ENCODE results near the gene CCDC71L. TPM values are rescaled to one million over a fixed set of nuclear protein-coding genes. Genes with fewer than 3 reads are reported as not detected.

Gene CCDC71L
- total and polyA plus RNA-seq, 4 donors, result 8.5 to 47.6 (median 23.4) TPM

DNA sequence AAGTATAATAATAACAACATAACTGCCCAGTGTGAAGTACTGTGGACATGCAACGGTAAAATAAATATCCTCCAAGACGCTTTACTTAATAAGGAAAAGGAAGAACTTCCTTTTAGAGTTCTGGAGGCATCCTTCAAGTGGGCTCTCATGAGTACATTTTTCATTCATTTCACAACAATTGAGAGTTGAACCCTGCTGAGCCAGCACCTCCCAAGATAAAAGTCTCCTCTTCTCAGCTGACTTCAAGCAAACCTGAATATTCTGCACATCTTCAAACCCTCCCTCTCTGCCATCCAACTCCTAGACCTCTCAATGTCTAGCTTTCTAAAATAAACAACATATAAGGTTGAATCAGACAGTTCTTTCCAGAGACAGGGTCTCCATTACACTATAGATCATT is 7.5 kb downstream of the CCDC71L start:
- no peaks in the 10 kb centered on the region for H3K27me3 ChIP-seq (ENCODE audit: control insufficient read depth in 3 of 3, insufficient read depth in 3 of 3, low read length in 2 of 3)
- no peaks in the 10 kb centered on the region for H3K36me3 ChIP-seq (ENCODE audit: control insufficient read depth in 4 of 4, insufficient read depth in 4 of 4, low read length in 4 of 4)
- no peaks in the 10 kb centered on the region for H3K9me3 ChIP-seq (ENCODE audit: control insufficient read depth in 4 of 4, insufficient read depth in 3 of 4, low read length in 3 of 4)
- TF ChIP-seq, protein P1, sequence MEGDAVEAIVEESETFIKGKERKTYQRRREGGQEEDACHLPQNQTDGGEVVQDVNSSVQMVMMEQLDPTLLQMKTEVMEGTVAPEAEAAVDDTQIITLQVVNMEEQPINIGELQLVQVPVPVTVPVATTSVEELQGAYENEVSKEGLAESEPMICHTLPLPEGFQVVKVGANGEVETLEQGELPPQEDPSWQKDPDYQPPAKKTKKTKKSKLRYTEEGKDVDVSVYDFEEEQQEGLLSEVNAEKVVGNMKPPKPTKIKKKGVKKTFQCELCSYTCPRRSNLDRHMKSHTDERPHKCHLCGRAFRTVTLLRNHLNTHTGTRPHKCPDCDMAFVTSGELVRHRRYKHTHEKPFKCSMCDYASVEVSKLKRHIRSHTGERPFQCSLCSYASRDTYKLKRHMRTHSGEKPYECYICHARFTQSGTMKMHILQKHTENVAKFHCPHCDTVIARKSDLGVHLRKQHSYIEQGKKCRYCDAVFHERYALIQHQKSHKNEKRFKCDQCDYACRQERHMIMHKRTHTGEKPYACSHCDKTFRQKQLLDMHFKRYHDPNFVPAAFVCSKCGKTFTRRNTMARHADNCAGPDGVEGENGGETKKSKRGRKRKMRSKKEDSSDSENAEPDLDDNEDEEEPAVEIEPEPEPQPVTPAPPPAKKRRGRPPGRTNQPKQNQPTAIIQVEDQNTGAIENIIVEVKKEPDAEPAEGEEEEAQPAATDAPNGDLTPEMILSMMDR (IDR thresholded peaks at IDR 0.05; ENCODE audit: control extremely low read depth, extremely low read depth), result no peak
- H3K9ac ChIP-seq (ENCODE audit: insufficient read depth in 1 of 2, low read length in 2 of 2), result no peak overlapping the region
- H3K4me3 ChIP-seq, result no peak overlapping the region
- no peak for ATAC-seq (ENCODE audit: insufficient read depth, low FRiP score)
- no peak overlapping the region for H3K27ac ChIP-seq (ENCODE audit: low read depth in 1 of 2, low read length in 1 of 2)
- DNase-seq, result no peak
- WGBS, 2 donors, result 54 to 61% methylated on average over 2 of the region's 2 CpGs
- peaks cover 0 to 6% (median 0%) of the 10 kb centered on the region in 5 donors for H3K4me1 ChIP-seq (ENCODE audit: control insufficient read depth in 5 of 5, insufficient read depth in 5 of 5, low read length in 5 of 5)

DNA sequence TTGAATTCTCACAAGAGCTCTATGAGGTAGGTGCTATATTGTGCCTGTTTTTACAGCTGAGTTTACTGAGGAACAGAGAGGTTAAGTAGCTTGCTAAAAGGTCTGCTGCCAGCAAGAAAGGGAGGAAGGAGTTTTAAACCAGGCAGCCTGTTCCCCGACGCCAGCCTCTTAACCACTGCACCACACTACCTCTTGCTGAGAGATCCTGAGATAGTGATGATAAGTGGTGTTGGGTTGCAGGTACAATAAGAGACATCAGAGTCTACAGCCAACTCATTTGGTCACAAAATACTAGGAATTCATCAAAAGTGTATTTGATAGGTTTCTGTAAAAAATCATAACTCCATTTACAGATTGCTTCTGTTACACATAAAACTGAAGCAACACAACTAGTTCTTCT is 8.0 kb downstream of the CCDC71L start:
- peaks cover 0 to 5% (median 0%) of the 10 kb centered on the region in 5 donors for H3K4me1 ChIP-seq (ENCODE audit: control insufficient read depth in 5 of 5, insufficient read depth in 5 of 5, low read length in 5 of 5)
- H3K9ac ChIP-seq (ENCODE audit: insufficient read depth in 1 of 2, low read length in 2 of 2), result no peak overlapping the region
- TF ChIP-seq, protein P1 (IDR thresholded peaks at IDR 0.05; ENCODE audit: control extremely low read depth, extremely low read depth), result no peak
- no peaks in the 10 kb centered on the region for H3K9me3 ChIP-seq (ENCODE audit: control insufficient read depth in 4 of 4, insufficient read depth in 3 of 4, low read length in 3 of 4)
- WGBS, 2 donors, result 68 to 91% methylated on average over 2 of the region's 2 CpGs
- ATAC-seq (ENCODE audit: insufficient read depth, low FRiP score), result no peak
- DNase-seq, result no peak
- H3K36me3 ChIP-seq (ENCODE audit: control insufficient read depth in 4 of 4, insufficient read depth in 4 of 4, low read length in 4 of 4), result no peaks in the 10 kb centered on the region
- no peak overlapping the region for H3K4me3 ChIP-seq
- no peak overlapping the region for H3K27ac ChIP-seq (ENCODE audit: low read depth in 1 of 2, low read length in 1 of 2)
- no peaks in the 10 kb centered on the region for H3K27me3 ChIP-seq (ENCODE audit: control insufficient read depth in 3 of 3, insufficient read depth in 3 of 3, low read length in 2 of 3)

DNA sequence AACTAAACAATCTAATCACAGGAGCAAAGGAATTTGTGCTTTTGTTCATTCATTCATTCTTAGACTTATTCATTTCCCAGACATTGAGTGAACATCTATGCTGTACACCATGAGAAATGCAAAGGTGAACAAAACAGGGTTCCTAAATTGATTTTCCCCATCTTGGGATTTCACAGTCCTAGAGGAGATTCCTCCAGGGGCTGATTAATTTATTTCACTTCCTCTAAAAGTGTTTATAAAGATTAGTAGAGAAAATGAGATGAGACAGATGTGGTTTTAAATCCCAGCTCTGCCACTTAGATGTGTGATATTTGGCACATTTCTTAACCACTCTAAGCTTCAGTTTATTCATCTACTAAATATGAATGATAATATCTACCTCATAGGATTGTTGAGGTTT is 8.9 kb downstream of the CCDC71L start:
- Histone ChIP-seq H3K9ac (ENCODE audit: insufficient read depth in 1 of 2, low read length in 2 of 2) (no peak overlapping the region), H3K27ac (ENCODE audit: low read depth in 1 of 2, low read length in 1 of 2) (no peak overlapping the region), H3K9me3 (ENCODE audit: control insufficient read depth in 4 of 4, insufficient read depth in 3 of 4, low read length in 3 of 4) (no peaks in the 10 kb centered on the region), H3K4me3 (no peak overlapping the region), H3K27me3 (ENCODE audit: control insufficient read depth in 3 of 3, insufficient read depth in 3 of 3, low read length in 2 of 3) (no peaks in the 10 kb centered on the region), H3K36me3 (ENCODE audit: control insufficient read depth in 4 of 4, insufficient read depth in 4 of 4, low read length in 4 of 4) (no peaks in the 10 kb centered on the region), H3K4me1 (ENCODE audit: control insufficient read depth in 5 of 5, insufficient read depth in 5 of 5, low read length in 5 of 5) (peaks cover 0 to 2% (median 0%) of the 10 kb centered on the region in 5 donors)
- TF ChIP-seq, protein P1 (IDR thresholded peaks at IDR 0.05; ENCODE audit: control extremely low read depth, extremely low read depth), result no peak
- DNase-seq, result no peak
- no peak for ATAC-seq (ENCODE audit: insufficient read depth, low FRiP score)

DNA sequence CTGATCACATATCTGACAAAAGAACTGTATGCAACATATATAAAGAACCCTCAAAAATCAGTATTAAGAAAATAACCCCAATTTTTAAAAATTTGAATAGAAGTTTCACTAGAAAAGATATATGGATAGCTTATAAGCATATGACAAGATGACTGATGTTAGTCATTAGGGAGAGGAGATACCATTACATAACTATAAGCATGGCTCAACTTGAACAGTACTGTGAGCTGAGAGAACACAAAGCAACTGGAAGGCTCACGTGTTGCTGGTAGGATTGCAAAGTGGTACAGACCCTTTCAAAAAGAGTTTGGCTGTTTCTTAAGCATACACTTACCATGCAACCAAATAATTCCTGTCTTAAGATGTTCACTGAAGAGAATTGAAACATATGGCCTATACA is 14.7 kb downstream of the CCDC71L start:
- 88 to 89% methylated on average over 1 of the region's 1 CpG for WGBS, 2 donors
- no peaks in the 10 kb centered on the region for H3K27me3 ChIP-seq (ENCODE audit: control insufficient read depth in 3 of 3, insufficient read depth in 3 of 3, low read length in 2 of 3)
- DNase-seq (no peak), ATAC-seq (ENCODE audit: insufficient read depth, low FRiP score) (no peak)
- H3K27ac ChIP-seq (ENCODE audit: low read depth in 1 of 2, low read length in 1 of 2), result no peak overlapping the region
- no peak overlapping the region for H3K9ac ChIP-seq (ENCODE audit: insufficient read depth in 1 of 2, low read length in 2 of 2)
- H3K4me1 ChIP-seq (ENCODE audit: control insufficient read depth in 5 of 5, insufficient read depth in 5 of 5, low read length in 5 of 5), result no peaks in the 10 kb centered on the region
- peaks cover 0 to 2% (median 0%) of the 10 kb centered on the region in 4 donors for H3K9me3 ChIP-seq (ENCODE audit: control insufficient read depth in 4 of 4, insufficient read depth in 3 of 4, low read length in 3 of 4)
- TF ChIP-seq, protein P1 (IDR thresholded peaks at IDR 0.05; ENCODE audit: control extremely low read depth, extremely low read depth), result no peak
- H3K36me3 ChIP-seq (ENCODE audit: control insufficient read depth in 4 of 4, insufficient read depth in 4 of 4, low read length in 4 of 4), result no peaks in the 10 kb centered on the region
- H3K4me3 ChIP-seq, result no peak overlapping the region
